GM20431 (cell line): ENCODE data around the gene GOLGA6L10.
"Not testable (repeated sequence)": the region's sequence is repeated elsewhere in the genome, so short reads cannot be mapped to it uniquely, and the experiment has no call there.

Experiments
- in situ Hi-C: fragments of 300-500 bp; cut with MseI, MboI; formaldehyde crosslinking; loops from one replicate; pipeline ENCODE4 v1.15.0; 2020; ENCODE audit warnings: low sequenced_read_pairs; ENCODE audit not compliant: unreplicated experiment

Gene GOLGA6L10

DNA sequence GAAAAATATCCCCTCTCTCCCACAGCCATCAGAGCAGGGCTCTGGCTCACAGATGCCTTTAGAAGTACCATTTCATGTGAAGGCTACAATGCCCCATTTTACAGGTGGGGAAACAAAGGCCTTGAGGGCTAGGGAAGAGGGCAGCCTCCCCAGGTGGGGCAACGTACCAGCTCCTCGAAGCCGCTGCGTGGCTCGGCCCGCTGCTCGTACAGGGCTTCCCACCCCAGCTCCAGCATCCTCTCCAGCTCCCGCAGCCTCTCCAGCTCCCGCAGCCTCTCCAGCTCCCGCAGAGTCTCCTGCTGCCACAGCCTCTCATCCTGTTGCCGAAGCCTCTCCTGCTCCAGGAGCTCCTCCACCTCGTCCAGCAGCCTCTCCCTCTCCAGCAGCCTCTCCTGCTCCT lies 4.9 kb downstream of the GOLGA6L10 start:
- in situ Hi-C loops = not testable (repeated sequence)

DNA sequence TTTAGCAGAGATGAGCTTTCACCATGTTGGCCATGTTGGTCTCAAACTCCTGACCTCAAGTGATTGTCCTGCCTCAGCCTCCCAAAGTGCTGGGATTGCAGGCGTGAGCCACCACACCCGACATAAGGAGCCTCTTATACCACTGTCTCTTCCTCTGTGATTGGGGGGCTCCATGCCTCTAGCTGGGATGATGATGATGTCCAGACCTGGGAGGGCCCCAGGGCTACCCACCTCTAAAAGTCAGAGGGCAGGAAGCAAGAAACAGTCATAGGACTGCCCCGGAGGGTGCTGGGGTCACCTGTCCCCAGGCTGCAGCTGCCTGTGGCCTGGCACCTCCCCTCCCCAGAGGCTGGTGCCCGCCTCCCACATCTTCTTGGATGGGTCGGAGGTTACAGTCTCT lies 5.4 kb downstream of the GOLGA6L10 start:
- in situ Hi-C loops = not testable (repeated sequence)

DNA sequence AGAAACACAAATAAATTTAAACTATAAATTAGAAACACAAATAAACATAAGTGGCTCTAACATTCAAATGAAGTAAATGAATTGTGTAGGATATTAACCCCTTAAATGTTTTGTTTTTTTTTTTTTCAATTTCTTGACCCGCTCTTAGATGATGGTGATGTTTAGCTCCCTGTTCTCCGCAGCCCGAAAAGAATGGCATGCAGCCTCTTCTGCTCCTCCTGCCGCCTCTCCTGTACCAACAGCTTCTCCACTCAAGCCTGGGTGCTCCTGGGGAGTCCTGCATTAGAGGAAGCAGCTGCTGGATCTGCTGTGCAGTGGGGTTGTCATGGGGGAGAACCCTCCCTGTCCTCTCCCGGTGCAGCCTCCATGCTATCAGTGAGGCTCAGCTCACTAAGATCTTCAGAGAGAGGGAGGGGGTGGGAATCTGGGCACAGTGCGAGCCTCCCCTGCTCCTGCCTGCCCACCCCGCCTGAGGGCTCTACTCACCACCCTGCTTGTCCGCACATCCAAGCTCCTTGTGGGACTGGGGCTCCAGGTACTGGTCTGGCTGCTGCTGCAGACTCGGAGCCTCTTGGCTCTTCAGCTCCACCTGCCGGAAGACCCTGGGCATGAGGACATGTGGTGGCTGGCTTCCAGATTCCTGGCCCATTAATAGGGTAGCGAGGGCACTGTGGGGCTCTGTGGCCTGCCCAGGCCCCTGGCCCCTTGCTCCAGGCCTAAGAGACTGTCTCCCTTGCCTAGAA lies 6.5 kb downstream of the GOLGA6L10 start:
- in situ Hi-C loops = not testable (repeated sequence)

DNA sequence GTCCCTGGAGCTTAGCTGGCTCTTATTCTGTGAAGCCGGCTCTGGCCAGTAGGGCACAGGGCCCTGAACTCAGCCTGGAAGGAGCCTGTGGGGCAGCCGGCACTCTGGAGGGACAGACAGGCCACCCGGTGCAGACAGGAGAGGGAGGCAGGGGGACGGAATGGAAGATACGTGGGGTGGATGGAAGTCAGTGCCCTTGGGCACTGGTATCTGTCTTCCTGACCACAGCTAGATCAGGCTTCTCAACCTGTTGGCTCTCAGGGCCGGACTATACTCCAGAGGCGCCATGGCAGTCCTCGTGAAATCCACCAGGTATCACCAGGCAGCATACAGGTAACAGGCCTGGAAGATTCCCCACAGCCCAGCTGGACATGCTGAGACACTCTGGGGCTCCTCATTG lies 10.7 kb downstream of the GOLGA6L10 start:
- in situ Hi-C loops = not testable (repeated sequence)

DNA sequence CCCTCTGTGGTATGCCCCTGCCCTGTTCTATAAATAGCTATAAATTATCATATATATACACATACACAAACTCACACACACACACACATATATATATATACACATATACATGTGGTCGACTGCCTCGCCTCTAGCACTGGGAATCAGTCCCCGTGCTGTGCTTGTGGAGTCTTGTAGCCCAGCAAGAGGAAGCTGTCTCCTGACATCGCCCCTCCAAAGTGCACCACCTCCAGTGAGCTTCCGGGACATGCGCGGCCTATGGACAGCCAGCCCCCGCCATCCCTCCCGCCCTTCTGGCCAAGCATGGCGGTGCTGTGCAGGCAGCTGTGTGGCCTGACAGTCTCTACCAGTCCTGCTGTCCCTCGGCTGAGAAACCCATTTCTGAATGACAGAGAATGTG lies 11.2 kb downstream of the GOLGA6L10 start:
- in situ Hi-C loops = not testable (repeated sequence)

DNA sequence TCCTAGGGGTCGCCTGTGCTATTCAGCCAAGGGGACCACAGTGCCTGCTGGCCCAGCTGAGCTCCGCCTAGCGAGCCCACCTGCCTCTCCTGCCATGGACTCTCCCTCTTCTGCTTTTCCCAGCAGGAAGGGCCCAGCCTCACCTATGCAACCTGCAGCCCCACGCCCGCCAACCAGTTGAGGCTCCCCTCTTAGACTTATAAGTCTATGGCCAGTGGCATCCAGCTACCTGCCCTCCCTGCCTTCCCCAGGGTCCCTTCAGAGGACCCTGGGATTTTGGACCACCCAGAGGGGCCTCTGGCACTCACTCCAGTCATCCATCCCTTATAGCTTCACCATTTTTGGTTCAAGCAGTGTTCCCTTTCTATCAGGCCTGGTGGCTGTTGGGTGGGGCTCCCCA lies 12.2 kb downstream of the GOLGA6L10 start:
- in situ Hi-C loops = not testable (repeated sequence)

DNA sequence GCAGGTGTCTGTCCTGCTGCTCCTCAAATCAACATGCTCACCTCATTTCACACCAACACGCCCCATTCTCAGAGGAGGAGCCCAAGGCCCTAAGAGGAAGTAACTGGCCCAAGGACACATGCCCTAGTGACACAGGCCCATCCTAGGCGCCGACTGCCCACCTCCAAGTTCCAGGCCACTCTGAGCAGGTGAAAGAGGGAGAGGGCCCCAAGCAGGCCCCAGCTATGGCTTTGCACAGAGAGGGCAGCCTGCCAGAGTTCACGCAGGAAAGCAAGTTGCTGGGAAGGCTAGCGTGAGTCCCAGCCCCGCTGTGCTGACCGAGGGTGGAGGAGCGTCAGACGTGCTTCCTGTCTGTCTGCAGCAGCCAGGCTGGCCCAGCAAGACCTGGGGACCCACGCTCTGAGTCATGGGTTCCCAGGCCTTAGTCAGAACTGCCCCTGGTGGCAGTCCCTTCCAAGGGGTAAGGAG lies 13.1 kb downstream of the GOLGA6L10 start:
- in situ Hi-C loops = not testable (repeated sequence)

DNA sequence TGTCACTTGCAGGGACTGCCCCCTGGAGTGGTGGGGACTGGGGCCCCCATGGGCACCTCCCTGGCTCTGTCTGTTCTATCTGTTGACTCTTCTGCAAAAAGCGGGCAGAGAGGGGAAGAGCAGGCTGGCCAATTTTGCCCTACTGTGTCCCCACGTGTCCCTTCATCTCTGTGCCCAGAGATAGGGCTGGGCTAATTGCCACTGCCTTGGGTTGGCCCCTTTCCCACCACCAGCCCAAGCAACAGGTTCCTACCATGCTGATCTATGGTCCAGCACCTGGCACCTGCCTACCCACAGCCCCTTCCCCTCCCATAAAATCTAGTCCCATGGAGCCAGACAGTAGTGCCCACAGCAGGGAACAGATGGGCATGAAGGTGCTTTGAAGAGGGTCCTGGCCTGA lies 14.3 kb downstream of the GOLGA6L10 start:
- in situ Hi-C loops = not testable (repeated sequence)

DNA sequence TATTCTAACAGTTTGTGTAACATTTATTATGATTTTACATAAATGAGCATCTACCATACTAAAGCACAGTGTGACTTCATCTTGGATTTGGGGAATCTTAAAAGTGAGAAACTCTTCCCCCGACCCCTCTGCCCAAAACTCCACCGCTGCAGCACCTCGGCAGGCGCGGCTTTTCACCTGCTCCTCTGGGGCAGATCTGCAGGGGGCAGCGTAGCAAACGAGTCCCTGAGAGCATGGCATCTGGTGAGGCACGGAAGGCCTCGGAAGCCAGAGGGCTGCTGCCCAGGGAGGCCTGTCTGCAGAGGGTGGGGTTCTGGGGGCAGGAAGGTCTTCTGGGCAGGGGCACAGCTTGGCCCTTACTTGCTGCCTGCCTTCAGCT lies 14.7 kb downstream of the GOLGA6L10 start:
- in situ Hi-C loops = not testable (repeated sequence)

DNA sequence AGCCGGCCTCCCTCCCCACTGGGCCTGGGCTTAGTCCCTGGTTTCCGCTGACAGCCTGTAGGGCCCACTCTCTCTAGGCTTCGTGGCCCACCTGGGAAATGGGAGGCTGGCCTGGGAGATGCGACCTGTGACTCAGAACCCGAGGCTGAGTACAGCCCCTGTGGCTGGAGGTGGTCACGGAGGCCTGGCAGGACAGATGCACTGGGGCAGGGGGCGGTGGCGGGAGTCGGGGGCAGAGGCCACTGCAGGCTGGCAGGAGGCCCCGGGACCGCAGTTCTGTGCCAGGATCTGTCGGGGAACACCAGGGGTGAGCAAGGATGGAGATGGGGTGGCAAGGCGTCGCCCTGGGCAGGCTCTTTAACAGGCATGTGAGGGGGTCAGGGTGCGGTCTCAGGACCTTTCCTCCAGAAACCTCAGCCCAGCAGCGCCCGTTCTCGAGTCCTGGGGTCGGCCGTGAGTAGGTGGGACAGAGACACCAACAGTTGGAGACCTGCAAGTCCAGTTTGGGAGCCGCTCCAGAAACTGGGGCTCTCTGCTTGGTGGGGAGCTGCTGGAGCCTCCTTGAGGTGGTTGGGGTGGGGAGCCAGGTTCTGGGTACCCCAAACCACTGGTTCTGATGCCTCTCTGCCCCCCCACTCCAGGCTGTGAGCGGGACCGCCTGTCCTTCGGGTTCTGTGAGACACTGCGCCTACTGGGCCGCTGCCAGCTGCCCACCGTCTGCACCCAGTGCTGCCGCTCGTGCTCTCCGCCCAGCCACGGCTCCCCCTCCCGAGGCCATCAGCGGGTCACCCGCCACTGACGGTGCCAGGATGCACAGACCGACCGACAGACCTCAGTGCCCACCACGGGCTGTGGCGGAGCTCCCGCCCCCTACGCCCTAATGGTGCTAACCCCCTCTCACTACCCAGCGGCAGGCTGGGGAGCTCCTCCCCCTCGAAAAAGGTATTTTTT lies 15.4 kb downstream of the GOLGA6L10 start:
- in situ Hi-C loops = not testable (repeated sequence)

DNA sequence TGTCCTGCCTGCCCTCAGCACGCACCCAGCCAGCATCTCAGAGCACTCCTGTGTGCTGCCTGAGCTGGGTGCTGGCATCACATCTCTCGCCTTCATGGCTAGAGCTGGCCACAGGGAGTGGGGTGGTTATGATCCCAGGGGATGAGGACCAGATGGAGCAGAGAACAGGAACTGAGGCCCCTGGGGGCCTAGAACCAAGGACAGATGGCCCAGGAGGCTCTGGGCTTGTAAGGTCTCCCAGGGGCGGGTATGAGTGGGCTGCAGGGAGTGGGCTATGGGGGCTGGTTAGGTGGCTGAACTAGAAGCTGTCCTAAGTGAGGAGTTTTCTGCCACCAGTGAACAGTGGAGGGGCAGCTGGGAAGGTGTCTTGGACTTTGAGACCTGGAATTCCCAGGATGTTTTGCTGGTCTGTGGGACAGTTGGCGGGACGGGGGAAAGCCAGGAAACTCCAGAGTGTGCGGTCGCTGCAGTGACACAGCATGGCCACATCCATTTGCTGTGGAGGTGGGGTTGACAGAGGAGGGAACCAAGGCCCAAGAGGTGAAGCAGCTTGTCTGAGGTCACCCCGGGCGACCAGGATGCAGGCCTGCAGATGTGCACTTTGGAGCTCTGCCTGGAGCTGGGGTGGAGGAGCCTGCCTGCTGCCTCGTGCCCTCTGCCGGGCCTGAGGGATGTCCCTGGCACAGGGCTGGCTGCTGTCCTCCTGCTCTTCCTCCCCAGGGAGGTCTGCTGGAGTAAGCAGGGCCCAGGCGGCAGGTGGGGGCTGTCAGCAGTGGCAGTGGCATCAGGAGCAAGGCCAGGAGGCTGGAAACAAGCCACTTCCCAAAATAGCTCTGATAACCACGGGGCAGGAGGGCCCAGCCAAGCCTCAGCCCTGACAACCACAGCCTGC lies 16.3 kb downstream of the GOLGA6L10 start:
- in situ Hi-C loops = not testable (repeated sequence)

DNA sequence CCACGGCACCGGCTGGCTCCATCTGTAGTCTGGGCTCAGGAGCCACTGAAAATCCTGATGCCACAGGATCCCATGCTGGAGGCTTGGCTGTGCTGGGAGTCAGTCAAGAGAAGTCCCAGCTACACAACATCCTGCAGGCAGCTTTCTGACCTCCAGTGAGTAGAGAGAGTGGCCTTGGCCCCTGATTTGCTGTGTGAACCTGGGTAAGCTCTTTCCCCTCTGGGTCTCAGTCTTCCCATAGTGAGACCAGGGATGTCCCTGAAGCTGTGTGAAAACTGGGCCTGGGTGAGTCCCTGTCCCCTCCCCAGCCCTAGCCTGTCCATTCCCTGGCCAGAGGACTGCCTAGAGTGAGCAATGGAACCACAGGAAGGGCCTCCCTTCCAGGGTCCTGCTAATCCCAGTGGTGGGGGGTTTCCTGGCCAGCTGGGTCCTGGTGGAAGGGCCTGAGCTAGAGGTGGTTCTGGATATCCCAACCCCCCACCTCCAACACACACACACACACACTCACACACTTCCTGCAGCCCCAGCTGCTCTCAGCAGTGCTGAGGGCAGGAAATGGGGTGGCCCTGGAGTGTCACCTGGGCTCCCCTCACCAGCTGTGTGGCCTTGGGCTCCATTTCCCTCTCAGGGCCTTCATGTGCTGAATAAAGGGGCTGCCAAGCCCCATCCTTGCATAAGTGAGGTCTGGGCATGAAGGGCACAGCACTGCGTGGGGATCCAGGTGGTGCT lies 17.5 kb downstream of the GOLGA6L10 start:
- in situ Hi-C loops = not testable (repeated sequence)

DNA sequence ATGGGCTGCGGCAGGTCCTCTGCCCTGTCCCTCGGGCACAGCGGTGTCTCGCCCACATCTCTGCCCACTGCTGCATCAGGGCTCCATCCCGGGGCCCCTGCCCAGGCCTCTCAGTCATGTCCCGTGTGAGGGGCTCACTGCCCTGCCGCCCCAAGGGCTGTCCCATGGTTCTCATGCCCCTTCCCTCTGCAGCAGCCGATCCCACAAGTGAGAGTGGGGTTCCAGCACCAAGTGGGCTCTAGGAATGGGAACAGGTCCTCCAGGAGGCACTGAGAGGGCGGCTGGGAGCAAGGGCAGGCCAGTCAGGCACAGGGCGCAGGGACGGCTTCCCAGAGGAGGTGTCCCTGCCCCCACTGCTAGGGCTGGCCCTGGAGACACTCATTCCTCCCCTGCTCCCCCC lies 18.4 kb downstream of the GOLGA6L10 start:
- in situ Hi-C loops = not testable (repeated sequence)

DNA sequence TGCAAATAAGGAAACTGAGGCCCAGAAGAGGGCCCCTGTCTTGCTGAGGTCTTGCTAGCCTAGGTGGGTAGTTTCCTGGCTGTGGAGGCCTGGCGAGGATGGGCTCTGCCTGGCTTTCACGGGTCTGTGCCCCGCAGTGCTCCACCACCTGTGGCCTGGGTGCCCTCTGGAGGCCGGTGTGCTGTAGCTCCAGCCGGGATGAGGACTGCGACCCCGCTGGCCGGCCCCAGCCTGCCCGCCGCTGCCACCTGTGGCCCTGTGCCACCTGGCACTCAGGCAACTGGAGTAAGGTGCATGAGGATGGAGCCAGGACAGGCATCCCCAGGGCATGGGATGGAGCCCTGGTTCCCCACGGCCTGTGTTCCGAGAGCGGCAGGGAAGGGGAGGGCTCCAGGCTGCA lies 20.2 kb downstream of the GOLGA6L10 start:
- in situ Hi-C loops = not testable (repeated sequence)

DNA sequence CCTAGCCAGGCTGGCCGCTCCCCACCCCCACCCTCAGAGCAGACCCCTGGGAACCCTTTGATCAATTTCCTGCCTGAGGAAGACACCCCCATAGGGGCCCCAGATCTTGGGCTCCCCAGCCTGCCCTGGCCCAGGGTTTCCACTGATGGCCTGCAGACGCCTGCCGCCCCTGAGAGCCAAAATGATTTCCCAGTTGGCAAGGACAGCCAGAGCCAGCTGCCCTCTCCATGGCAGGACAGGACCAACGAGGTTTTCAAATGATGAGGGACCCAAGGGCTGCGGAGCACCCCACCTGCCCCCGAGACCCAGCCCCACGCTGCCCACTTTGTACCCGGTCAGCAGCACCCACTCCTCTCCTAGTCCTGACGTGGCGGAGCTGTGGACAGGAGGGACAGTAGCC lies 21.9 kb downstream of the GOLGA6L10 start:
- in situ Hi-C loops = not testable (repeated sequence)

DNA sequence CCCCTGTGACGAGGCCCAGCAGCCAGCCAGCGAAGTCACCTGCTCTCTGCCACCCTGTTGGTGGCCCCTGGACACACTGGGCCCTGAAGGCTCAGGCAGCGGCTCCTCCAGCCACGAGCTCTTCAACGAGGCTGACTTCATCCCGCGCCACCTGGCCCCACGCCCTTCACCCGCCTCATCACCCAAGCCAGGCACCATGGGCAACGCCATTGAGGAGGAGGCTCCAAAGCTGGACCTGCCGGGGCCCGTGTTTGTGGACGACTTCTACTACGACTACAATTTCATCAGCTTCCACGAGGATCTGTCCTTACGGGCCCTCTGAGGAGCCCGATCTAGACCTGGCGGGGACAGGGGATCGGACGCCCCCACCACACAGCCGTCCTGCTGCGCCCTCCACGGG lies 22.4 kb downstream of the GOLGA6L10 start:
- in situ Hi-C loops = not testable (repeated sequence)

DNA sequence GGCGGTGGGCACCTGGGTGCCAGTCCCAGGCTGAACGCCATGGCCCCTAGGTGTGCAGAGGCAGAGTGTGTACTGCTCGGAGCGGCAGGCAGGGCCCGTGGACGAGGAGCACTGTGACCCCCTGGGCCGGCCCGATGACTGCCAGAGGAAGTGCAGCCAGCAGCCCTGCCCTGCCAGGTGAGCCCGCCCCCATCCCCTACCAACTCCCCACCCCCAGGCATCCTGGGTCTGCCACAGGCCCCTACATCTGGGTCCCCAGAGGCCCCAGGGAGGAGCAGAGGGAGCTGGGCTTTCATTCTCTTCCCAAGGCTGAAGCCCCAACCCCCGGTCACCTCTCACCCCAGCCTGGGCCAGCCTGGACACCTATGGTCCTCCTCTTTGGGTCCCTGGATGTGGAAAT lies 23.6 kb downstream of the GOLGA6L10 start:
- in situ Hi-C loops = not testable (repeated sequence)

DNA sequence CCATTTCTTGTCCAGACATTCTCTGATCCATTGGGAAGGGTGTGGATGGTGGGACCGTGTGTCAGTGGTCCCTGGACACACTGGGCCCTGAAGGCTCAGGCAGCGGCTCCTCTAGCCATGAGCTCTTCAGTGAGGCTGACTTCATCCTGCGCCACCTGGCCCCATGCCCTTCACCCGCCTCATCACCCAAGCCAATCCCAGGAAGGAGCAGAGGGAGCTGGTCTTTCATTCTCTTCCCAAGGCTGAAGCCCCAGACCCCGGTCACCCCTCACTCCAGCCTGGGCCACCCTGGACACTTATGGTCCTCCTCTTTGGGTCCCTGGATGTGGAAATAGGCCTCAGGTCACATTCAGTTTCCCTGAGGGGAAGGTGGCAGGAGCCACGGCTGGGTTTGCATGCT lies 24.4 kb downstream of the GOLGA6L10 start:
- in situ Hi-C loops = not testable (repeated sequence)

DNA sequence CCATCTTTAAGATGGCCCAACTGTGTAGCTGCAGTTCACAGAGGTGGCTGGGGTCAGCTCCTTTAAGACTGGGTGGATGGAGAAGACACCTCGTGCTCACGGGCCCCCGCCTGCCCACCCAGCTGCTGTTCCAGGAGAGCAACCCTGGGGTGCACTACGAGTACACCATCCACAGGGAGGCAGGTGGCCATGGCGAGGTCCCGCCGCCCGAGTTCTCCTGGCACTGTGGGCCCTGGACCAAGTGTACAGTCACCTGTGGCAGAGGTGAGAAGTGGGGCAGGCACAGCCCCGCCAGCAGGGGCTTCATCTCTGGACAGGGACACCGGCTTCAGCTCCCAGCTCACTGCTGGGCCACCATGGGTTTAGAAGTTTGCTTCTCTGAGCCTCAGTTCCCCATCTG lies 26.8 kb downstream of the GOLGA6L10 start:
- in situ Hi-C loops = not testable (repeated sequence)
